GM12878 (cell line): ENCODE results near the gene SORL1. TPM values are rescaled to one million over a fixed set of nuclear protein-coding genes. Genes with fewer than 3 reads are reported as not detected.
"Not testable (repeated sequence)": the region's sequence is repeated elsewhere in the genome, so short reads cannot be mapped to it uniquely, and the experiment has no call there.

Experiments used
- ATAC-seq: fragments of 200-7000 bp; cut with Tn5 transposase; 3 replicates; pipeline ENCODE4 v1.9.1; 2020; ENCODE audit warnings: mild to moderate bottlenecking, moderate library complexity
- BruUV-seq: library from RNA; stranded (reverse); fragments of 400-500 nt; replicated peaks from 2 replicates; lab custom pipeline; 2021; lab: Mats Ljungman, UMichigan
- CTCF ChIA-PET: fragments of 300-600 bp; sonication (Branson Sonifier 250); formaldehyde crosslinking; extraction: SDS; loops from one replicate; lab custom pipeline; 2021; ENCODE audit warnings: inconsistent platforms; lab: Yijun Ruan, JAX
- POLR2A ChIA-PET: fragments of 350-600 bp; formaldehyde crosslinking; extraction: SDS; loops from one replicate; lab custom pipeline; 2021; ENCODE audit warnings: inconsistent platforms; lab: Charles Lee
- RAD21 ChIA-PET: fragments of 300-600 bp; sonication (Branson Sonifier 250); formaldehyde crosslinking; loops from one replicate; lab custom pipeline; 2023; ENCODE audit warnings: antibody characterized with exemption; ENCODE audit not compliant: unreplicated experiment; lab: Charles Lee
- SMC1A ChIA-PET: fragments of 300-600 bp; sonication (Branson Sonifier 250); formaldehyde crosslinking; loops from one replicate; lab custom pipeline; 2023; ENCODE audit not compliant: unreplicated experiment, uncharacterized antibody; lab: Charles Lee
- DNase-seq: peaks from one replicate; pipeline ENCODE4 v3.0.0-alpha.2; 2011; ENCODE audit warnings: low read depth, low spot score
- FAIRE-seq: peaks from 3 replicates; lab custom pipeline; 2011; peaks lifted over from hg19 to GRCh38; lab: Jason Lieb, UNC
- H2AFZ ChIP-seq: 2 replicates; pipeline ENCODE4 v1.6.0; 2011; ENCODE audit warnings: low read depth, low read length, control low read depth; ENCODE audit not compliant: control insufficient read depth
- H3K27ac ChIP-seq: 2 replicates; pipeline ENCODE4 v1.5.1; 2011; ENCODE audit warnings: control low read depth; ENCODE audit not compliant: control insufficient read depth, insufficient read depth
- H3K27me3 ChIP-seq, 2 experiments: replicated peaks in 1 of 2; 2 replicates each; pipeline versions ENCODE4 v1.6.0 to v1.6.1; 2011; ENCODE audit warnings: low read length in 1 of 2; ENCODE audit not compliant: control insufficient read depth in 2 of 2, insufficient read depth in 2 of 2
- H3K36me3 ChIP-seq, 2 experiments: 2 replicates each; pipeline ENCODE4 v1.5.1; 2011; ENCODE audit warnings: low read length in 1 of 2; ENCODE audit not compliant: control insufficient read depth in 2 of 2, insufficient read depth in 2 of 2
- H3K4me1 ChIP-seq: 2 replicates; pipeline ENCODE4 v1.6.1; 2011; ENCODE audit warnings: mild to moderate bottlenecking, low read length, moderate library complexity, mixed read lengths; ENCODE audit not compliant: control insufficient read depth, insufficient read depth
- H3K4me2 ChIP-seq: 2 replicates; pipeline ENCODE4 v1.6.0; 2011; ENCODE audit warnings: control low read depth; ENCODE audit not compliant: control insufficient read depth, insufficient read depth
- H3K4me3 ChIP-seq: fragments of 200-600 bp; sonication (generic); 2 replicates; pipeline ENCODE4 v1.5.1; 2016
- H3K79me2 ChIP-seq: 2 replicates; pipeline ENCODE4 v1.6.0; 2011; ENCODE audit warnings: low read length; ENCODE audit not compliant: control insufficient read depth, insufficient read depth
- H3K9ac ChIP-seq: 2 replicates; pipeline ENCODE4 v1.8.0; 2011; ENCODE audit warnings: low read length, control low read depth, mixed read lengths; ENCODE audit not compliant: control insufficient read depth, insufficient read depth
- H3K9me3 ChIP-seq: replicated peaks from 3 replicates; pipeline ENCODE4 v1.5.1; 2011; ENCODE audit warnings: mild to moderate bottlenecking, low read length; ENCODE audit not compliant: control insufficient read depth, insufficient read depth
- H4K20me1 ChIP-seq: 2 replicates; pipeline ENCODE4 v1.6.0; 2011; ENCODE audit not compliant: control insufficient read depth, insufficient read depth
- ASH2L ChIP-seq: fragments of 300-600, 200-600 bp; sonication (generic); IDR thresholded peaks from 2 replicates; pipeline ENCODE4 v1.6.1; 2017; ENCODE audit warnings: low read depth, mild to moderate bottlenecking, borderline replicate concordance
- BHLHE40 ChIP-seq, 2 experiments: fragments of 450-650 bp in 1 of 2; IDR thresholded peaks; 2 replicates each; pipeline ENCODE4 v1.6.1; 2011 to 2017; ENCODE audit warnings: low read depth in 2 of 2, borderline replicate concordance in 1 of 2, improper control_type of control experiment in 1 of 2, low read length in 1 of 2, mild to moderate bottlenecking in 1 of 2
- BMI1 ChIP-seq: fragments of 450-650 bp; IDR thresholded peaks from 2 replicates; pipeline ENCODE4 v1.6.1; 2016; ENCODE audit warnings: mild to moderate bottlenecking, moderate library complexity, borderline replicate concordance
- CREM ChIP-seq: IDR thresholded peaks from 2 replicates; pipeline ENCODE4 v1.6.1; 2014; ENCODE audit warnings: antibody characterized with exemption, low read depth
- DPF2 ChIP-seq: fragments of 450-650 bp; IDR thresholded peaks from 2 replicates; pipeline ENCODE4 v1.6.1; 2017; ENCODE audit warnings: mild to moderate bottlenecking
- IRF4 ChIP-seq: IDR thresholded peaks from 2 replicates; pipeline ENCODE4 v1.6.1; 2011; ENCODE audit warnings: low read depth, low read length
- MEF2A ChIP-seq: IDR thresholded peaks from 2 replicates; pipeline ENCODE4 v1.6.1; 2011; ENCODE audit warnings: low read depth, mild to moderate bottlenecking, low read length, moderate library complexity; ENCODE audit not compliant: insufficient read depth
- NFIC ChIP-seq: IDR thresholded peaks from 2 replicates; pipeline ENCODE4 v1.6.1; 2012; ENCODE audit warnings: low read depth, mild to moderate bottlenecking, inconsistent platforms, low read length, moderate library complexity
- PAX5 ChIP-seq: IDR thresholded peaks from 2 replicates; pipeline ENCODE4 v1.6.1; 2011; ENCODE audit warnings: low read depth, low read length, borderline replicate concordance
- RBBP5 ChIP-seq: fragments of 200-600 bp; sonication (generic); conservative IDR thresholded peaks from 2 replicates; pipeline ENCODE4 v1.6.1; 2016
- TBL1XR1 ChIP-seq: IDR thresholded peaks from 2 replicates; pipeline ENCODE4 v1.6.1; 2012; ENCODE audit warnings: low read depth, low read length, improper control_type of control experiment
- TCF12 ChIP-seq: IDR thresholded peaks from 2 replicates; pipeline ENCODE4 v1.6.1; 2011; ENCODE audit warnings: low read depth, mild to moderate bottlenecking, low read length
- ZBED1 ChIP-seq: IDR thresholded peaks from 2 replicates; pipeline ENCODE4 v1.6.1; 2016; ENCODE audit warnings: borderline replicate concordance
- WGBS: methylation state at CpG from one replicate; pipeline ENCODE4 v1.1.6; 2016; ENCODE audit warnings: low lambda C conversion rate; ENCODE audit not compliant: insufficient replicate concordance, insufficient coverage; ENCODE audit errors: missing lambda C conversion rate; 5-methylcytosine and 5-hydroxymethylcytosine counted together
- in situ Hi-C: fragments of 300-500 bp; cut with MboI; formaldehyde crosslinking; loops from 9 replicates; pipeline ENCODE4 v1.14.3; 2018; ENCODE audit warnings: mixed read lengths
- intact Hi-C: fragments of 100-400 bp; cut with micrococcal nuclease; formaldehyde crosslinking; loops from one replicate; pipeline ENCODE4 v1.14.2; 2022; ENCODE audit not compliant: unreplicated experiment
- polyA plus RNA-seq, 11 experiments: library from polyadenylated mRNA; depleted of rRNA in 4 of 11; unstranded in 6 of 11; stranded (reverse) in 5 of 11; fragments of >200 nt; fragmentation: Nextera tagmentation in 4 of 11; fragmentation: Illumina TruSeq in 1 of 11; extraction: Ambion mirVana in 4 of 11; extraction: Trizol in 1 of 11; gene quantifications; 1 replicate in 1 of 11; 2 replicates in 10 of 11; pipeline versions ENCODE4 v1.2.1 to v1.2.3, GENCODE V29; 2011 to 2016; ENCODE audit warnings: inconsistent platforms in 2 of 11, missing spikeins in 2 of 11, low read depth in 1 of 11
- total RNA-seq, 4 experiments: library from RNA; depleted of rRNA in 3 of 4; stranded (reverse); fragments of >200 nt in 3 of 4; fragmentation: Illumina TruSeq in 1 of 4; extraction: Trizol in 1 of 4; gene quantifications; 2 replicates each; pipeline versions ENCODE4 v1.2.1 to v1.2.3, GENCODE V29; 2013 to 2021
- TF ChIP-seq, protein P1 (sequence below): IDR thresholded peaks from 2 replicates; pipeline ENCODE4 v1.6.1; 2011; ENCODE audit warnings: borderline replicate concordance, low read depth, mild to moderate bottlenecking, moderate library complexity, low read length; ENCODE audit not compliant: insufficient read depth, poor library complexity, severe bottlenecking
- TF ChIP-seq, protein P2 (sequence below): fragments of 450-650 bp; IDR thresholded peaks from 2 replicates; pipeline ENCODE4 v1.6.1; 2016; ENCODE audit warnings: mild to moderate bottlenecking

The SORL1 gene
- total and polyA plus RNA-seq, 10 of the 15 experiments (the other 5 are each of a cell fraction or from before 2014, with no cell fraction given), result 20.2 to 107 (median 59.9) TPM

DNA sequence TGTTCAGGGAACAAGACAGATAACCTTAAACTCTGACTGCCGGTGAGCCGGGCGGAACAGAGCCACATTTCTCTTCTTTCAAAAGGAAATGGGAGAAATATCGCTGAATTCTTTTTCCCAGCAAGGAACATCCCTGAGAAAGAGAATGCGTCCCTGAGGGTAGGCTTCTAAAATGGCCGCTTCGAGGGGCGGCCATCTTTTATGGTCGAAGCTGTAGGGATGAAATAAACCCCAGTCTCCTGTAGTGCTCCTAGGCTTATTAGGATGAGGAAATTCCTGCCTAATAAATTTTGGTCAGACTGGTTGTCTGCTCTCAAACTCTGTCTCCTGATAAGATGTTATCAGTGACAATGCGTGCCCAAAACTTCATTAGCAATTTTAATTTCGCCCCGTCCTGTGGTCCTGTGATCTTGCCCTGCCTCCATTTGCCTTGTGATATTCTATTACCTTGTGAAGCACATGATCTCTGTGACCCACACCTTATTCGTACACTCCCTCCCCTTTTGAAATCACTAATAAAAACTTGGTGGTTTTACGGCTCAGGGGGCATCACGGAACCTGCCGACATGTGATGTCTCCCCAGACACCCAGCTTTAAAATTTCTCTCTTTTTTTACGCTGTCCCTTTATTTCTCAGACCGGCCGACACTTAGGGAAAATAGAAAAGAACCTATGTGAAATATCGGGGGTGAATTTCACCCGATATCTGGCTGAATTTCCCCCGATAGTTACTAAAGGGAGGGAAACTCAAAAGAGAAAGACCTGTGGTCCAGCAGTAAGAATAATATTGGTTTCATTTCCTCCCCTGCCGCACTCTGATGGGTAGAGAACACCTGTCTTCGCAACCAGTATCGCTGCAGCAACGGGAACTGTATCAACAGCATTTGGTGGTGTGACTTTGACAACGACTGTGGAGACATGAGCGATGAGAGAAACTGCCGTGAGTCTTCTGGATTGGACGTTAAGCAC is 117.5 kb downstream of the SORL1 start:
- H3K9ac ChIP-seq, result peak overlapping the region; percentile 40; the same call in 1 of the 2 replicates
- H4K20me1 ChIP-seq, H2AFZ ChIP-seq, in situ Hi-C loops, BruUV-seq, H3K27me3 ChIP-seq, H3K4me3 ChIP-seq, H3K9me3 ChIP-seq: not testable (repeated sequence)
- ATAC-seq (peak; percentile 97), FAIRE-seq (peak; percentile 91), DNase-seq (peak; percentile 99)
- SMC1A ChIA-PET, result interaction anchor here (0.7 to 2.0 kb wide), 6 partner anchors 19 to 229 kb away, joined by 3 to 11 read pairs (median 4); no protein-coding TSS in a partner anchor
- CTCF ChIA-PET, result interaction anchor here (0.6 to 3.1 kb wide), 3 partner anchors 22 to 1928 kb away, joined by 3 to 17 read pairs (median 4); no protein-coding TSS in a partner anchor
- H3K4me2 ChIP-seq, result peak overlapping the region; percentile 44
- RAD21 ChIA-PET, result interaction anchor here (0.9 to 2.2 kb wide), 3 partner anchors 20 to 120 kb away, joined by 3 to 9 read pairs (median 3); no protein-coding TSS in a partner anchor
- 21% methylated on average over 30 of the region's 30 CpGs for WGBS
- peaks cover 46% of the 10 kb centered on the region for H3K4me1 ChIP-seq
- intact Hi-C loops, result loop anchor here (1.0 kb wide), 2 partner anchors 12 to 21 kb away; no protein-coding TSS in a partner anchor
- peak overlapping the region; percentile 83 for H3K27ac ChIP-seq
- peaks cover 12% of the 10 kb centered on the region for H3K79me2 ChIP-seq
- H3K36me3 ChIP-seq, result peaks cover 24 to 52% of the 10 kb centered on the region in 2 experiments
- POLR2A ChIA-PET, result interaction anchor here (0.5 kb wide), 1 partner anchor 51 kb away, joined by 4 read pairs; no protein-coding TSS in a partner anchor
- TF ChIP-seq BMI1 (peak; percentile 64; the same call in 1 of the 2 replicates), BHLHE40 (IDR thresholded peaks at IDR 0.05; ENCODE audit: borderline replicate concordance in 1 of 2, low read depth in 2 of 2, low read length in 1 of 2) (peak; percentile 77 to 84), NFIC (peak; percentile 91), TBL1XR1 (peak; percentile 68; the same call in 1 of the 2 replicates), RBBP5 (0 out of 2 replicates have a peak, but pooled peaks have one; percentile 55), TCF12 (peak; percentile 98), IRF4 (peak; percentile 83), ZBED1 (peak; percentile 99), DPF2 (peak; percentile 96), ASH2L (peak; percentile 91; the same call in 1 of the 2 replicates), CREM (peak; percentile 77), PAX5 (peak; percentile 85), MEF2A (0 out of 2 replicates have a peak, but pooled peaks have one; percentile 63)
- TF ChIP-seq, protein P1, sequence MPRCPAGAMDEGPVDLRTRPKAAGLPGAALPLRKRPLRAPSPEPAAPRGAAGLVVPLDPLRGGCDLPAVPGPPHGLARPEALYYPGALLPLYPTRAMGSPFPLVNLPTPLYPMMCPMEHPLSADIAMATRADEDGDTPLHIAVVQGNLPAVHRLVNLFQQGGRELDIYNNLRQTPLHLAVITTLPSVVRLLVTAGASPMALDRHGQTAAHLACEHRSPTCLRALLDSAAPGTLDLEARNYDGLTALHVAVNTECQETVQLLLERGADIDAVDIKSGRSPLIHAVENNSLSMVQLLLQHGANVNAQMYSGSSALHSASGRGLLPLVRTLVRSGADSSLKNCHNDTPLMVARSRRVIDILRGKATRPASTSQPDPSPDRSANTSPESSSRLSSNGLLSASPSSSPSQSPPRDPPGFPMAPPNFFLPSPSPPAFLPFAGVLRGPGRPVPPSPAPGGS, result peak; percentile 95
- TF ChIP-seq, protein P2, sequence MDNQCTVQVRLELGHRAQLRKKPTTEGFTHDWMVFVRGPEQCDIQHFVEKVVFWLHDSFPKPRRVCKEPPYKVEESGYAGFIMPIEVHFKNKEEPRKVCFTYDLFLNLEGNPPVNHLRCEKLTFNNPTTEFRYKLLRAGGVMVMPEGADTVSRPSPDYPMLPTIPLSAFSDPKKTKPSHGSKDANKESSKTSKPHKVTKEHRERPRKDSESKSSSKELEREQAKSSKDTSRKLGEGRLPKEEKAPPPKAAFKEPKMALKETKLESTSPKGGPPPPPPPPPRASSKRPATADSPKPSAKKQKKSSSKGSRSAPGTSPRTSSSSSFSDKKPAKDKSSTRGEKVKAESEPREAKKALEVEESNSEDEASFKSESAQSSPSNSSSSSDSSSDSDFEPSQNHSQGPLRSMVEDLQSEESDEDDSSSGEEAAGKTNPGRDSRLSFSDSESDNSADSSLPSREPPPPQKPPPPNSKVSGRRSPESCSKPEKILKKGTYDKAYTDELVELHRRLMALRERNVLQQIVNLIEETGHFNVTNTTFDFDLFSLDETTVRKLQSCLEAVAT, result peak; percentile 63
